G401.6 (cell line): Measurements from ENCODE around the gene PTPRD.

Source experiments
- FAIRE-seq: peaks from 2 replicates; lab custom pipeline; 2012; peaks lifted over from hg19 to GRCh38; lab: Jason Lieb, UNC

Gene PTPRD

DNA sequence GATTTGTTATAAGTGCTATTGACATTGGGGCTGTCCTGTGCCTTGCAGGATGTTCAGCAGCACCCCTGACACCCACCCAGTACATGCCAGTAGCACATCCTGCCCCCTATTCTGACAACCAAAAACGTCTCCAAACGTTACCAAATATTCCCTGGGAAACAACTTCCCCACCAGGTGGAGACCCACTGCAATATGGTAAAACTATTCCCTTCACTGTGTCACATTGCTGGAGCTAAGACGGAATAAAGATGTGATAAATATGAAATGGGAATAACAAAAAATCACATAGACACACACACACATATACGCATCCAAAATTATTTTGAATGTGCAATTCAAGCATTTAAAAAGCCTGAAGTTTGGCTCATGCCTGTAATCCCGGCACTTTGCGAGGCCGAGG lies 1939.0 kb downstream of the PTPRD start:
- FAIRE-seq: no peak

- no peak for FAIRE-seq
Measured at GRCh38 chr9:8670751-8671150, 1942.1 kb downstream of the PTPRD start.

- no peak for FAIRE-seq
Measured at GRCh38 chr9:8668751-8669150, 1944.1 kb downstream of the PTPRD start.

DNA sequence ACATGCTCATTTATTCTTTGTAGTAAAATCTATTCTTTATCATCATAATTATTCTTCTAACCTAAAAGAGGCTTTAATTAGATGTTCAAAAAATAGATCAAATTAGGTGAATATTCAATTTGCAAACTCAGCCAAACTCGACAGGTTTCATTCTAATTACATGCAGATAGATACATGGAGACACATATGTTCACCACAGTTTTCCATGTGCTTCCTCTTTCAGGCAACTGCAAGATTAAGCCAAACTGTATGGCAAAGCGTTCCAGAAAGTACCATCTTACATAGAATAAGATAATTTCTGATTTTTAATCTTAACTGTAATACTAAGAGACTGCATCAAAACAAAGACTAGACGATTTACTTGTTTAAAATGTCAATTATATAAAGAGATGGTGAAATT lies 1944.6 kb downstream of the PTPRD start:
- no peak for FAIRE-seq

DNA sequence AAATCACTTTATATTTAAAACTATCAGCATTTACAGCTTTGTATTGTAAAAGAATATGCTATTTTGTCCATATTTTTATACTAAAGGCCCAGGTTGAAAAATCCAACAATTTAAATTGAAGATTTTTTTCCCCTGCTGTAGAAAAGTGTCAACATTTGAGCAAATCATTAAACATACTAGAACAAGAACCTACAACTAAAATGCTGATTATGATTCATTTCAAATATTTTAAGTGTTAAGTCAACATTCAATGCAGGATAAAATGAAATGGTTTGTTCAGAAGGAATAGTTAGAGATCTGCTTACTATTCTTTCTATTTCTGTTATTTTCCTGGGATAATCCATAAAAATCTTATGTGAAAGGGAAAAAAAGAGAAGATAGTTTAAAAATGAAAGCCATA lies 1946.7 kb downstream of the PTPRD start:
- FAIRE-seq: no peak

GRCh38 chr9:8660383-8660782 lies 1952.4 kb downstream of the PTPRD start:
- FAIRE-seq: no peak

- FAIRE-seq: no peak
Measured at GRCh38 chr9:8659108-8659507, 1953.7 kb downstream of the PTPRD start.

DNA sequence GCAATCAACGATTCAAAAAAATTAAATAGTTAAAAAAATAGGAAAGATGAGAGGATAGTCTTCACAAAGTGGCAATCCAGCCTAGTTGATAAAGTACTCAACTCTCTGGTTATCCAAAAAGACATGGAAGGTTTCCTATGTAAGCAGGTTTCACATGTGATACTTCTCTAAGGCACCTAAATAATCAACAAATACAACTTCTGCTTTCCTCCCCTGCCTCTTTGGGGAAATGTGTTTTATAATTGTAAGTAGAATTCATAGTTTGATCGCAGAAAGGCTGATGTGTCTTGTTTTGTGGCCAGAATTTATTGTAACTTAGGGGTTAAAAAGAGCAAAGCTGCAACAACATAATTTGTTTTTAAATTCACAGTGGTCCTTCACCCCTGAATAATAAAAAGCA lies 1957.7 kb downstream of the PTPRD start:
- FAIRE-seq: no peak

DNA sequence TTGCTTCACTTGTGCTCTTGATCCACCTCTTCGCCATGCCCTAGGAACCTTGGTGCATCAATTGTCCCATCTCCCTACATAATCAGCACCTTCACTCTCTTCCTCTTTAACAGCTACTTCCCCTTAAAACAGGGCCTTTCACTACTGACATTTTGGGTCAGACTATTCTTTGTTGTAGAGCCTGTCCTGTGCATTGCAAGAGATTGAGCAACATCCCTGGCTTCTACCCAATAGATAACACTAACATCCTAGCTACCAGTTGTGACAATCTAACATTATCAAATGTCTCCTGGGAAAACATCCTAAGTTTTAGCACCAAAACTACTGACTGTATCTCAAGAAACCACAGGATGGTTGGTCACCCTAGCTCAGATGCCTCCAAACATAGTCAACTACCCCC lies 1958.9 kb downstream of the PTPRD start:
- no peak for FAIRE-seq

DNA sequence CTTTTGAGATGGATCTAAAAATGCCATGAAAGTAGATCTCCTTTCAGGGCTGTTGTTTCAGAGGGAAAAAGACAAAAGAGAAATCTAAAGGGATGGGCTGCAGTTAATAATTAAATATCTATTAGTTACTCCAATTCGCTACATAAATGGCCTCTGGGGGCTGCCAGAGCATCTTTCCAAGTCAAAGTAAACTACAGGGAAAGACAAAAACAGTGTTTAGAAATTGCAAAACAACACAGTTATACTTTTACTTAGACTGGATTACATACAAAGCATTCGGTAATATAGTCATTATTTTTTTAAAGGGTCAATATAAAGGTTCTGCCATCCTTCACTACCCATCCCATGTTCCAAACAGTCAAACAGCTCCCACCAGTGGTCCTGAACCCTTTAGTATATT lies 1959.7 kb downstream of the PTPRD start:
- no peak for FAIRE-seq

GRCh38 chr9:8652255-8652654 lies 1960.5 kb downstream of the PTPRD start:
- no peak for FAIRE-seq

DNA sequence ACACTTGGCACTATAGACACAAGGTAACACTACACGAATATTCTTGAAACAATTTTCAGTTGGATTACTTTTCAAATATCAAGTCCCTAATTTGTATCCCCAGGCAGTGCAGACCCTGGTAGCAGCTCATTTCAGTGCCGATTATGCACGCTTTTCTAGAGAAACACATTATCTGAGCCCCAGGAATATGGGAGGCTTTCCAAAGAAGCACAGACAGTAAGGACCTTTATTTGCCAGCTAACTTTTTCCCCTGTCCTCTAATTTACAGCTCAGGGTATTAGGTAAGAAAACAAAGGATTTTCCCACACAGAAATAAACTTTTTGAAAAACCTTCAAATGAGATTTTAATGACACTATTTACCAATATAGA lies 1961.0 kb downstream of the PTPRD start:
- FAIRE-seq: no peak

GRCh38 chr9:8651070-8651845 lies 1961.5 kb downstream of the PTPRD start:
- no peak for FAIRE-seq

GRCh38 chr9:8649807-8650206 lies 1963.0 kb downstream of the PTPRD start:
- no peak for FAIRE-seq

DNA sequence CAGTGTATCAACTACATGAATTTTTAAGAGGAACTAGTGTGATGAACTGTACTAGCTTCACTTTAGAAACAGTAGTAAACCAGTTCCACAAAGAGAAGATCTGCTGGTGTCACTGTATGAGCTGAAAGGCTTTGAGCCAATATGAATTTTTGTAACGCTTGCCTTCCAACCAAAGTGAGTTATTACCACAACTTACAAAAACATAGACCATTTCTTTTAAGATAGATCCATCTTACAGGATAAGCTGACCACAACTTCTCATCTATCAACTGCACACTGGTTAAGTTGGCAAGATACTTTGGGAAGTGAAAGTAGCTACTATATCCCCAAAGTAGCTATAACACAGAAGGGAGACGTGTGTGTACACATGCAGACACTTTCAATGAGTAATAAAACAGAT lies 1963.6 kb downstream of the PTPRD start:
- no peak for FAIRE-seq

- no peak for FAIRE-seq
Measured at GRCh38 chr9:8648271-8648845, 1964.4 kb downstream of the PTPRD start.

GRCh38 chr9:8647824-8648223 lies 1965.0 kb downstream of the PTPRD start:
- no peak for FAIRE-seq

DNA sequence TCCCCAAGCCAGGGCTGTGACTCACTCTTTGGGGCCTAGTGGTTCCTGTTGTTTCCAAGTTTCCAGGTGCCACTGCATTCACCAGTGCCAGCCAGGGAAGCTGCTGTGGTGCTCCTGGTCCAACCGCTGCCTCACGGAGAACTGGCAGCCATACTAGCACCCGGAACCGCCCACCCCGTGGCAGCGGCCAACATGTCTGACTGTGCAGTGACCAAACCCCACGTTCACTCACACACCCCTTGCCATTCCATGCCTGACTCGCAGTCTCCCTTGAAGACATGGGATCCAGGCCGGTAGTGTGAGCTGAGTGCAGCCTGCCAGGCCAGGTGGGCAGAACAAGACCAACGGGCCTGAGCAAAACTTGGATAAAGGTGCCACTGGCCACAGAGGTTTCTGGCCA lies 1968.2 kb downstream of the PTPRD start:
- no peak for FAIRE-seq

- FAIRE-seq: no peak
Measured at GRCh38 chr9:8643896-8644295, 1968.9 kb downstream of the PTPRD start.

- no peak for FAIRE-seq
Measured at GRCh38 chr9:8643464-8643863, 1969.3 kb downstream of the PTPRD start.

- no peak for FAIRE-seq
Measured at GRCh38 chr9:8640761-8641160, 1972.0 kb downstream of the PTPRD start.

- FAIRE-seq: no peak
Measured at GRCh38 chr9:8637626-8638025, 1975.2 kb downstream of the PTPRD start.

DNA sequence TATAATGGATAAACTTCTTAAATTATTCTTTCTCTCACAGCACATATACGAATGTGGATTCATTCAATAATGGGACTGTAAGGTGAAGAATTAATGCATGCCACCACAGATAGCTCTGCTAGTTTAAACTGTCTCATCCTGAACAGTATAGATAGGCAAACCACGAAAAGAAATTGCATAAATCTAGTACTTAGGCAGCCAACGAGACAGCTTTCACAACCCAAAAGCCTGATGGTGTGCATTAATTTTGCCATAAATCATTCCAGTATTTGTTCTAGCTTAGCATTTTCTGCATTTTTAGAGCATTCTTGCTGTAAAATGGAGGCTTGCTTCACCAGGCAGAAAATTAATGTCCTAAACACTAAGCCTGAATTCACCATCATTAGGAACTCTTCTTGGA lies 1979.0 kb downstream of the PTPRD start:
- FAIRE-seq: no peak

GRCh38 chr9:8632493-8632892 lies 1980.3 kb downstream of the PTPRD start:
- no peak for FAIRE-seq
